Skeletal muscle cell (primary cell): ENCODE measurements around the gene TIMM29.

Experiments
- DNase-seq: peaks from one replicate; pipeline ENCODE4 v3.0.0-alpha.2; 2010; ENCODE audit warnings: low read depth
- H3K4me3 ChIP-seq: 2 replicates; pipeline ENCODE4 v1.5.1; 2011; ENCODE audit warnings: low read depth, mild to moderate bottlenecking, control low read depth, low read length, moderate library complexity

Gene TIMM29

DNA sequence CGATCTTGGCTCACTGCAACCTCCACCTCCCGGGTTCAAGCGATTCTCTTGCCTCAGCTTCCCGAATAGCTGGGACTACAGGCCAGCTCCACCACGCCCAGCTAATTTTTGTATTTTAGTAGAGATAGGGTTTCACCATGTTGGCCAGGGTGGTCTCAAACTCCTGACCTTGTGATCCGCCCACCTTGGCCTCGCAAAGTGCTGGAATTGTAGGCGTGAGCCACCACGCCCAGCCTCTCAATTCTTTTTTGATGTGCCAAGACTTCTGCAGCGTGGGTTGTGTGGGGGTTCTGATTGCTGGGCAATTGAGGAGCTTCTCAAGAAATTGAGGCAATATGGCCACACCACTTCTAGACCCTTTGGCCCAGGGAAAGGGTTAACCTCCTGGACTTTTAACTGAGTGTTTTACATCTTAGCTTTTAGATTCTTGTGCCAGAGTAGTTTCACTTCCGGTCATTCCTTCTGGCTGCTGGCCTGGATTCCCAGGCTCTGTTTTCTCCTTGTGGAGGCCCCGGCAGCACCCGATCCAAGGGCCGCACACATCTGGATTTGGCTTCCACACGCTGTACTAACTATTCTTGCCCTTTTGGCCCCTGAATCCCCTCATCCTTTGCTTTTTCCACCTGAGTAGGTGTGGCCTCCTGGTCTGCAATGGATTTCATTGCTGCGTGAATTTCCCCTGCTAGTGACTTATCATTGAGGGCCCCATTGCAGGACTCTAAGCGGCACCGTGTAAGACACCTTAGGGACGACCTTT lies 46.9 kb downstream of the TIMM29 start:
- no peak overlapping the region for H3K4me3 ChIP-seq
- no peak for DNase-seq

DNA sequence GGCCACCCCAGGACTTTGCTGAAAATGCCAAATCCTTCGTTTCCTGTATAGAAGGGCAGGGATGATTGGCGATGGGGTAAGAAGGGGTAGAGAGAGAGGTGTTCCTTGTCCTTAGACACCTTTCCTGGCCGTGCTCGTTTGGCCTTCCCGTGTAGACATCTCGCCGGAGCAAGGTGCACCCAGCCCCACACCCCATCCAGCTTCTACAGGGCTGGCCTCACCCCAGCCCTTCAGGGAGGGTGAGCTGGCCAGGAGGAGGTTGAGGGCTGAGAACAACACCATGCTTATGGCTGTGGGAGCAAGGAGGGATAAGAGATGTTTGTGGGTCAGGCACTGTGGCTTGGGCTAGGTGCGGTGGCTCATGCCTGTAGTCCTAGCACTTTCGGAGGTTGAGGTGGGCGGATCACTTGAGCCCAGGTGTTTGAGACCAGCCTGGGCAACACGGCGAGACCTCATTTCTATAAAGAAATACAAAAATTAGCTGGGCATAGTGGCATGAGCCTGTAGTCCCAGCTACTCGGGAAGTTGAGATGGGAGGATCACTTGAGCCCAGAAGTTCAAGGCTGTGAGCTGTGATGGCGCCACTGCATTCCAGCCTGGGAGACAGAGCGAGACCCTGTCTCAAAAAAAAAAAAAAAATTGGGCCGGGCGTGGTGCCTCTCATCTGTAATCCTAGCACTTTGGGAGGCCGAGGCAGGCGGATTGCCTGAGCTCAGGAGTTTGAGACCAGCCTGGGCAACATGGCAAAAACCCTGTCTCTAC lies 47.7 kb downstream of the TIMM29 start:
- no peak overlapping the region for H3K4me3 ChIP-seq
- no peak for DNase-seq

DNA sequence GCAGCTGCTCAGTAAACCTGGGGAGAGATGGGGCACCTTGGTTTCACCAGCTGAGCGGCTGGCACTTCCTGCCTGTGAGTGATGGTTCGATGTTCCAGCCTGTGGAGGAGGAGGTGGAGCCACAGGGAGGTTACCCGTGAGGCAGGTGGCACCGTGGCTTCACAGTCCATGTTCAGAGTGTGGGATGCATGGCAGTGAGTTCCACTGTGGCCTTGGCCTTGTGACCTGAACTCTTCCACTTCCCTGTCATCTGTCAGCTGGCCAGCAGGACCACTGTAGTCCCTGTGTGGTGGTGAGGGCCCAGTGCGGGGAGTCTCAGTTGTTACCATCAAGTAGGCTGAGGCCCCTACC lies 49.1 kb downstream of the TIMM29 start:
- DNase-seq = no peak
- no peak overlapping the region for H3K4me3 ChIP-seq
